ENCODE data around the gene SOX15. TPM values are rescaled to one million over a fixed set of nuclear protein-coding genes. Genes with fewer than 3 reads are reported as not detected.

Gene SOX15
- polyA plus RNA-seq, 1 donor from 2014 or later, result 0.47 TPM

GRCh38 chr17:7541074-7541621 lies 48.7 kb downstream of the SOX15 start:
- Histone ChIP-seq H3F3A (ENCODE audit: insufficient read depth, low read length, poor library complexity, severe bottlenecking) (no peaks in the 10 kb centered on the region), H3K9ac (ENCODE audit: low read length) (no peak overlapping the region), H2AFZ (ENCODE audit: low read depth, low read length) (no peak overlapping the region), H3K79me2 (replicated peaks; ENCODE audit: insufficient read depth, low read length) (no peaks in the 10 kb centered on the region), H3K9me2 (ENCODE audit: insufficient read depth, low read length) (no peaks in the 10 kb centered on the region), H3K27ac (ENCODE audit: low read length) (no peak overlapping the region), H3K4me3 (ENCODE audit: low read length) (no peak overlapping the region), H3K27me3 (ENCODE audit: insufficient read depth, low read depth, low read length) (no peaks in the 10 kb centered on the region), H3K36me3 (ENCODE audit: insufficient read depth, low read length) (no peaks in the 10 kb centered on the region), H3K9me3 (ENCODE audit: low read length) (no peaks in the 10 kb centered on the region), H3K4me2 (ENCODE audit: low read length) (no peak overlapping the region), H4K20me1 (ENCODE audit: insufficient read depth) (no peaks in the 10 kb centered on the region)
- TF ChIP-seq CTCF (IDR thresholded peaks at IDR 0.05; ENCODE audit: poor library complexity, severe bottlenecking), result no peak
- TF ChIP-seq EP300 (conservative IDR thresholded peaks at IDR 0.05; ENCODE audit: poor library complexity, severe bottlenecking), result no peak

- TF ChIP-seq MXI1 (conservative IDR thresholded peaks at IDR 0.05; ENCODE audit: poor library complexity, severe bottlenecking) (no peak), RAD21 (conservative IDR thresholded peaks at IDR 0.05) (no peak)
- Histone ChIP-seq H3K36me3 (ENCODE audit: insufficient read depth, low read length) (no peaks in the 10 kb centered on the region), H3F3A (ENCODE audit: insufficient read depth, low read length, poor library complexity, severe bottlenecking) (no peaks in the 10 kb centered on the region), H3K27ac (ENCODE audit: low read length) (no peak overlapping the region), H4K20me1 (ENCODE audit: insufficient read depth) (no peaks in the 10 kb centered on the region), H2AFZ (ENCODE audit: low read depth, low read length) (no peak overlapping the region), H3K4me3 (ENCODE audit: low read length) (no peak overlapping the region), H3K79me2 (replicated peaks; ENCODE audit: insufficient read depth, low read length) (no peaks in the 10 kb centered on the region), H3K4me2 (ENCODE audit: low read length) (no peak overlapping the region), H3K9ac (ENCODE audit: low read length) (no peak overlapping the region), H3K9me2 (ENCODE audit: insufficient read depth, low read length) (no peaks in the 10 kb centered on the region), H3K9me3 (ENCODE audit: low read length) (no peaks in the 10 kb centered on the region), H3K27me3 (ENCODE audit: insufficient read depth, low read depth, low read length) (no peaks in the 10 kb centered on the region)
Observed at GRCh38 chr17:7538891-7539545, 50.9 kb downstream of the SOX15 start.

Small RNA genes lying within 50 kb of the gene (small RNA-seq; reads per million reads assigned to genes)
- gene CD68, result 0 reads per million in 3 experiments
- gene SNORA48, result 0 reads per million in 3 experiments
- gene SNORD10, result 0 reads per million in 3 experiments

Other genes with a start within 250 kb of the SOX15 start
- gene KCTD11, start 237.9 kb downstream of the SOX15 start, polyA plus RNA-seq, result 2.8 TPM in 2 replicates
- not detected in 2 replicates for gene TMEM95, start 234.9 kb downstream of the SOX15 start, polyA plus RNA-seq
- 0.83 and 1.5 TPM in 2 replicates for gene TNK1, start 209.0 kb downstream of the SOX15 start, polyA plus RNA-seq
- gene PLSCR3, start 195.6 kb downstream of the SOX15 start, polyA plus RNA-seq, result 15.9 and 25.2 TPM in 2 replicates
- 158 and 161 TPM in 2 replicates for gene TMEM256, start 186.0 kb downstream of the SOX15 start, polyA plus RNA-seq
- 13.8 and 21.5 TPM in 2 replicates for gene NLGN2, start 182.2 kb downstream of the SOX15 start, polyA plus RNA-seq
- gene SPEM1, start 169.8 kb downstream of the SOX15 start, polyA plus RNA-seq, result not detected in 2 replicates
- not detected in 2 replicates for gene SPEM2, start 164.5 kb downstream of the SOX15 start, polyA plus RNA-seq
- gene SPEM3, start 161.2 kb downstream of the SOX15 start, polyA plus RNA-seq, result not detected in 2 replicates
- gene TMEM102, start 154.7 kb downstream of the SOX15 start, polyA plus RNA-seq, result 0.14 TPM in 1 of 2 replicates, not detected in the other
- gene FGF11, start 150.6 kb downstream of the SOX15 start, polyA plus RNA-seq, result 15.8 and 16.4 TPM in 2 replicates
- 17.9 and 18.2 TPM in 2 replicates for gene CHRNB1, start 145.0 kb downstream of the SOX15 start, polyA plus RNA-seq
- gene ZBTB4, start 110.5 kb downstream of the SOX15 start, polyA plus RNA-seq, result 8.0 and 9.2 TPM in 2 replicates
- not detected in 2 replicates for gene SLC35G6, start 108.6 kb downstream of the SOX15 start, polyA plus RNA-seq
- gene POLR2A, start 105.7 kb downstream of the SOX15 start, polyA plus RNA-seq, result 9.1 and 22.6 TPM in 2 replicates
- gene TNFSF12, start 41.0 kb downstream of the SOX15 start, polyA plus RNA-seq, result not detected in 2 replicates
- 0.15 TPM in 1 of 2 replicates, not detected in the other for gene TNFSF13, start 31.3 kb downstream of the SOX15 start, polyA plus RNA-seq
- gene SENP3, start 28.2 kb downstream of the SOX15 start, polyA plus RNA-seq, result 148 and 151 TPM in 2 replicates
- gene CD68, start 10.5 kb downstream of the SOX15 start, polyA plus RNA-seq, result not detected in 2 replicates
- 110 and 118 TPM in 2 replicates for gene MPDU1, start 6.2 kb downstream of the SOX15 start, polyA plus RNA-seq
- gene FXR2, start 24.8 kb upstream of the SOX15 start, polyA plus RNA-seq, result 118 and 130 TPM in 2 replicates
- 303 and 330 TPM in 2 replicates for gene SAT2, start 37.7 kb upstream of the SOX15 start, polyA plus RNA-seq
- 0.90 and 3.2 TPM in 2 replicates for gene SHBG, start 40.0 kb upstream of the SOX15 start, polyA plus RNA-seq
- gene ATP1B2, start 60.8 kb upstream of the SOX15 start, polyA plus RNA-seq, result 3.2 and 4.2 TPM in 2 replicates
- gene TP53, start 97.4 kb upstream of the SOX15 start, polyA plus RNA-seq, result 13.8 and 14.3 TPM in 2 replicates
- 20.1 and 22.4 TPM in 2 replicates for gene WRAP53, start 98.4 kb upstream of the SOX15 start, polyA plus RNA-seq
- gene EFNB3, start 115.1 kb upstream of the SOX15 start, polyA plus RNA-seq, result 36.4 and 46.5 TPM in 2 replicates
- 2.0 and 2.1 TPM in 2 replicates for gene DNAH2, start 127.7 kb upstream of the SOX15 start, polyA plus RNA-seq
- gene KDM6B, start 244.1 kb upstream of the SOX15 start, polyA plus RNA-seq, result 2.5 and 4.4 TPM in 2 replicates